Peyer's patch (tissue), 4 donors: Measurements from ENCODE around the gene GPR146.

Source experiments
- CTCF ChIP-seq, 6 experiments: fragments of 450-650 bp in 4 of 6; fragments of 200-600 bp in 2 of 6; sonication (generic) in 1 of 6; IDR thresholded peaks; one replicate each; pipeline ENCODE4 v1.5.1; 2017 to 2019; ENCODE audit warnings: antibody characterized with exemption in 6 of 6, mild to moderate bottlenecking in 3 of 6, moderate library complexity in 1 of 6
- POLR2A ChIP-seq, 2 donors: fragments of 450-650 bp; IDR thresholded peaks; one replicate each; pipeline ENCODE4 v1.5.1; 2017; ENCODE audit warnings: antibody characterized with exemption in 2 of 2, mild to moderate bottlenecking in 2 of 2, moderate library complexity in 2 of 2

- no peak for TF ChIP-seq CTCF (IDR thresholded peaks at IDR 0.05)
- no peak for TF ChIP-seq POLR2A (IDR thresholded peaks at IDR 0.05)
Observed at GRCh38 chr7:1078985-1079384, 34.6 kb downstream of the GPR146 start.
